ENCODE data around the gene ZNF106. TPM values are rescaled to one million over a fixed set of nuclear protein-coding genes. Genes with fewer than 3 reads are reported as not detected.

Gene ZNF106
- total RNA-seq, 2 experiments from 2014 or later, result 46.4 to 46.6 TPM

DNA sequence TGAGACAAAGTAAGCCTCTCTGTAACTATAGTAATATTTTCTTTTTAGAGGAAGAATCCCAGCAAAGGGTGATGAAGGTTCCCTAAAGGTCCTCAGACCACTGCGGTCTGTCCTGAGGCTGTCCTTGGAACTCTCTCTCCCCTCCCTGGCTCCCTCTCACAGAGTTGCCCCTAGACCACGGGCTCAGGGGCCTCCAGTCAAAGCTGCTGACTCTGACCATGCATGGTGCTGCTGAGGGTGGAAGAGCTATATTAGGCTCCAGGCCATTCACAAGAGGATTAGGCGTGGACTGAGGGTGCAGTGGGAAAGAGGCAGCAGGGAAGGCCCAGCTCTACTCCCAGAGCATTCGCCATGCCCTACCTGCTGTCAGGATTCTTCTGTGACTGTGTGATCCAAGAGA lies 117.0 kb downstream of the ZNF106 start:
- ATAC-seq (no peak), DNase-seq (no peak)
- Mint-ChIP-seq H3K36me3 (ENCODE audit: low read depth) (peaks cover 2% of the 10 kb centered on the region), H3K4me3 (no peak overlapping the region), H3K4me1 (ENCODE audit: low read depth) (no peaks in the 10 kb centered on the region), H3K27ac (no peak overlapping the region), H3K27me3 (no peaks in the 10 kb centered on the region), H3K9me3 (peaks cover 5% of the 10 kb centered on the region)
- CTCF ChIA-PET, result no interaction called here
- TF ChIP-seq, protein P1, sequence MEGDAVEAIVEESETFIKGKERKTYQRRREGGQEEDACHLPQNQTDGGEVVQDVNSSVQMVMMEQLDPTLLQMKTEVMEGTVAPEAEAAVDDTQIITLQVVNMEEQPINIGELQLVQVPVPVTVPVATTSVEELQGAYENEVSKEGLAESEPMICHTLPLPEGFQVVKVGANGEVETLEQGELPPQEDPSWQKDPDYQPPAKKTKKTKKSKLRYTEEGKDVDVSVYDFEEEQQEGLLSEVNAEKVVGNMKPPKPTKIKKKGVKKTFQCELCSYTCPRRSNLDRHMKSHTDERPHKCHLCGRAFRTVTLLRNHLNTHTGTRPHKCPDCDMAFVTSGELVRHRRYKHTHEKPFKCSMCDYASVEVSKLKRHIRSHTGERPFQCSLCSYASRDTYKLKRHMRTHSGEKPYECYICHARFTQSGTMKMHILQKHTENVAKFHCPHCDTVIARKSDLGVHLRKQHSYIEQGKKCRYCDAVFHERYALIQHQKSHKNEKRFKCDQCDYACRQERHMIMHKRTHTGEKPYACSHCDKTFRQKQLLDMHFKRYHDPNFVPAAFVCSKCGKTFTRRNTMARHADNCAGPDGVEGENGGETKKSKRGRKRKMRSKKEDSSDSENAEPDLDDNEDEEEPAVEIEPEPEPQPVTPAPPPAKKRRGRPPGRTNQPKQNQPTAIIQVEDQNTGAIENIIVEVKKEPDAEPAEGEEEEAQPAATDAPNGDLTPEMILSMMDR (IDR thresholded peaks at IDR 0.05), result no peak
- intact Hi-C loops (cut with micrococcal nuclease), result no loop called here
- POLR2A ChIA-PET, result no interaction called here

- H3K27ac Mint-ChIP-seq, result no peak overlapping the region
- H3K4me1 Mint-ChIP-seq (ENCODE audit: low read depth), result no peaks in the 10 kb centered on the region
- POLR2A ChIA-PET, result no interaction called here
- H3K27me3 Mint-ChIP-seq, result no peaks in the 10 kb centered on the region
- ATAC-seq (no peak), DNase-seq (no peak)
- TF ChIP-seq, protein P1 (IDR thresholded peaks at IDR 0.05), result no peak
- H3K9me3 Mint-ChIP-seq, result peaks cover 5% of the 10 kb centered on the region
- CTCF ChIA-PET, result no interaction called here
- no peak overlapping the region for H3K4me3 Mint-ChIP-seq
- intact Hi-C loops (cut with micrococcal nuclease), result no loop called here
- H3K36me3 Mint-ChIP-seq (ENCODE audit: low read depth), result peaks cover 2% of the 10 kb centered on the region
These were observed 117.7 kb downstream of the ZNF106 start for GRCh38 chr15:42373274-42373673.

GRCh38 chr15:42371096-42371495 lies 119.8 kb downstream of the ZNF106 start:
- TF ChIP-seq, protein P1 (IDR thresholded peaks at IDR 0.05), result no peak
- H3K9me3 Mint-ChIP-seq, result no peaks in the 10 kb centered on the region
- ATAC-seq (no peak), DNase-seq (peak; percentile 9)
- H3K4me3 Mint-ChIP-seq, result no peak overlapping the region
- ChIA-PET CTCF (no interaction called here), POLR2A (no interaction called here)
- no peaks in the 10 kb centered on the region for H3K4me1 Mint-ChIP-seq (ENCODE audit: low read depth)
- H3K27me3 Mint-ChIP-seq, result no peaks in the 10 kb centered on the region
- H3K27ac Mint-ChIP-seq, result no peak overlapping the region
- H3K36me3 Mint-ChIP-seq (ENCODE audit: low read depth), result no peaks in the 10 kb centered on the region
- intact Hi-C loops (cut with micrococcal nuclease), result no loop called here

DNA sequence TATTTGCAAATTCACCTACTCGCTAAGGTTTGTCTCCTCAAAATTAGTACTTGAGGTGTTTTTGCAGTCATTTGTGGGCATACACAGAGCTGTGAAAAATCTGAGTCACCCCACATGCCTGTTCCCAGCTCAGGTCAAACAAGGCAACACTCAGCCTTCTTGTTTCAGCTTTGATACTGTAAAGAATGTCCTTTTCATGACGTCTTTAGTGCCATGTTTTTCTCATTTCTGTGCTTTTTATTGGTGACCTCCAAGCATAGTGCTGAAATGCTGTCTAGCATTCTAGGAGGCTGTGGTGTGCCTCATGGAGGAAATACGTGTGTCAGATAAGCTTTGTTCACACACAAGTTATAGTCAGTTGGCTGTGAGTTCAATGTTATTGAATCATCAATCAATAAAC lies 122.8 kb downstream of the ZNF106 start:
- CTCF ChIA-PET, result interaction anchor here (0.9 to 1.9 kb wide), 4 partner anchors 9 to 558 kb away, joined by 3 to 6 read pairs (median 3); no protein-coding TSS in a partner anchor
- ATAC-seq (no peak), DNase-seq (no peak)
- POLR2A ChIA-PET, result no interaction called here
- intact Hi-C loops (cut with micrococcal nuclease), result no loop called here
- Mint-ChIP-seq H3K4me1 (ENCODE audit: low read depth) (no peaks in the 10 kb centered on the region), H3K4me3 (no peak overlapping the region), H3K27me3 (no peaks in the 10 kb centered on the region), H3K36me3 (ENCODE audit: low read depth) (no peaks in the 10 kb centered on the region), H3K9me3 (no peaks in the 10 kb centered on the region), H3K27ac (no peak overlapping the region)
- TF ChIP-seq, protein P1 (IDR thresholded peaks at IDR 0.05), result no peak

GRCh38 chr15:42367041-42367440 lies 123.9 kb downstream of the ZNF106 start:
- Mint-ChIP-seq H3K4me3 (no peak overlapping the region), H3K4me1 (ENCODE audit: low read depth) (no peaks in the 10 kb centered on the region), H3K27ac (no peak overlapping the region), H3K27me3 (no peaks in the 10 kb centered on the region), H3K9me3 (no peaks in the 10 kb centered on the region), H3K36me3 (ENCODE audit: low read depth) (no peaks in the 10 kb centered on the region)
- no peak for DNase-seq
- CTCF ChIA-PET, result interaction anchor here (0.6 to 1.9 kb wide), 4 partner anchors 10 to 663 kb away, joined by 3 to 6 read pairs (median 3); no protein-coding TSS in a partner anchor
- TF ChIP-seq, protein P1 (IDR thresholded peaks at IDR 0.05), result no peak
- POLR2A ChIA-PET, result no interaction called here
- ATAC-seq, result no peak
- intact Hi-C loops (cut with micrococcal nuclease), result no loop called here
